GM18499 (cell line): ENCODE data around the gene PTOV1.

Source experiments
- ATAC-seq: cut with Tn5 transposase; IDR thresholded peaks from one replicate; pipeline ENCODE4 v1.9.1; 2021; ENCODE audit warnings: moderate number of reproducible peaks; ENCODE audit not compliant: insufficient read depth, unreplicated experiment

Gene PTOV1

GRCh38 chr19:49884109-49884508 lies 33.1 kb downstream of the PTOV1 start:
- no peak for ATAC-seq

GRCh38 chr19:49884760-49885159 lies 33.8 kb downstream of the PTOV1 start:
- no peak for ATAC-seq

GRCh38 chr19:49887037-49887664 lies 36.2 kb downstream of the PTOV1 start:
- ATAC-seq: no peak

GRCh38 chr19:49887665-49888509 lies 36.9 kb downstream of the PTOV1 start:
- ATAC-seq: no peak

GRCh38 chr19:49888510-49888824 lies 37.5 kb downstream of the PTOV1 start:
- no peak for ATAC-seq

- ATAC-seq: no peak
Observed at GRCh38 chr19:49889038-49889686, 38.2 kb downstream of the PTOV1 start.

- no peak for ATAC-seq
Observed at GRCh38 chr19:49889687-49890348, 38.9 kb downstream of the PTOV1 start.

- no peak for ATAC-seq
Observed at GRCh38 chr19:49890349-49891311, 39.7 kb downstream of the PTOV1 start.

GRCh38 chr19:49891393-49891792 lies 40.4 kb downstream of the PTOV1 start:
- ATAC-seq: no peak

- no peak for ATAC-seq
Observed at GRCh38 chr19:49892716-49893115, 41.8 kb downstream of the PTOV1 start.

GRCh38 chr19:49894011-49894664 lies 43.2 kb downstream of the PTOV1 start:
- no peak for ATAC-seq

- no peak for ATAC-seq
Observed at GRCh38 chr19:49894879-49895565, 44.1 kb downstream of the PTOV1 start.

- no peak for ATAC-seq
Observed at GRCh38 chr19:49895566-49896297, 44.8 kb downstream of the PTOV1 start.

- no peak for ATAC-seq
Observed at GRCh38 chr19:49896863-49897621, 46.1 kb downstream of the PTOV1 start, which contains the start of gene IL4I1. TSS of gene IL4I1 (minus strand) at chr19:49896887. CDS start at chr19:49896160, 727 bp downstream.

GRCh38 chr19:49904136-49904535 lies 53.2 kb downstream of the PTOV1 start:
- no peak for ATAC-seq

GRCh38 chr19:49906879-49907564 lies 56.1 kb downstream of the PTOV1 start:
- no peak for ATAC-seq
